GM20431 (cell line): ENCODE results near the gene RUNX2.

ENCODE experiments used
- in situ Hi-C: fragments of 300-500 bp; cut with MseI, MboI; formaldehyde crosslinking; loops from one replicate; pipeline ENCODE4 v1.15.0; 2020; ENCODE audit warnings: low sequenced_read_pairs; ENCODE audit not compliant: unreplicated experiment

RUNX2 gene

GRCh38 chr6:45350186-45350710, 22.1 kb downstream of the RUNX2 start:
- in situ Hi-C loops = no loop called here

DNA sequence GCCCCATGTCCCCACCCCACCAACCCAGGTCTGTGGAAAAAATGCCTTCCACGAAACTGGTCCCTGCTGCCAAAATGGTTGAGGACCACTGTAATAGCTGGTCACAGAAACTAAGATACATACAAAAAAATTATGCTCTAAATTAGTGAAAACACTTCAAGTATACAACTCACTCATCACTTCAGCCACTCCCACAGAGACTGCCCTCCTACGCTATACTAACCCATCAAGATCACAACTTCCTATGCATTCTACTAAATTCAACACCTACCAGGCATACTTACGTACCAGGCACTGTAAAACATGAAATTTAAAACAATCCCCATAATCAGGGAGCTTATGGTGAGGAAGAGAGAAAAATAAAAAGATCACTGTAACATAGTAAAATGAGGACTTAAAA, 22.9 kb downstream of the RUNX2 start:
- in situ Hi-C loops = no loop called here

DNA sequence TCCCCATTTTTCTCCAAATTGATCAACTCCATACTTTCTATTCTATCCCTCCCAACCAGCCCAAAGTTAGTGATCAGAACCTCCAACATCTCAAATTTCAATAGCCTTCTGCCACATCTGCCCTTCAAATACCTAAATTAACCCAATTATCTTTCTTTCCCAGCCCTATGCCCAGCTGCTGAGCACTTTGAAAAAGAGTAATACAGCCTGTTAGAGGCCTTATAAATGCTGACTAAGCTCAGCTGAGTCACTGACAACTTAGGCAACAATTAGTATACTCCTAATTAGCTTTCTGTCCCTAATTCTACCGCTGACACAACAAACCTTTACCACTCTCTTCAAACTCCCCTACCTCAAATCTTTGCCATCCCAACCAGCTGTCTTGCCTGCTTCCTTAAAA, 23.5 kb downstream of the RUNX2 start:
- in situ Hi-C loops = no loop called here

GRCh38 chr6:45353654-45354053, 25.5 kb downstream of the RUNX2 start:
- in situ Hi-C loops = no loop called here

DNA sequence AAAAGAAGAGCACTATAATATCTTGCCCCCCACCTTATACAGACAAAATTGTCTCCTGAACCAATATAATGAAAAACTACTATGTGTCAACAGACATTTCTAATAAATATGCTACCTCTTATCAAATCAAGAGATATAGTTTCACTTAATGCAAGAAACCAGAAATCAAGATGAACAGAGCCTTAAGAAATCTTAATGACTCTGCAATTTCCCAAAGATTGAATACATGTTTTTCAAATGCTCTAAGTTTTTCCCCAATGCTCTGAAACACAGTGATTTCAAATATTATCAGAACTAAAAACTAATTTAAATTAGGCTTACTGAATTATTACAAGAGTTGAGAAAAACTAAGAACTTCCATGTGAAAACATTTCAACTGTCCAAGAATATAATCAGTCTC, 36.3 kb downstream of the RUNX2 start:
- in situ Hi-C loops = no loop called here

GRCh38 chr6:45365036-45365435, 36.9 kb downstream of the RUNX2 start:
- in situ Hi-C loops = no loop called here

DNA sequence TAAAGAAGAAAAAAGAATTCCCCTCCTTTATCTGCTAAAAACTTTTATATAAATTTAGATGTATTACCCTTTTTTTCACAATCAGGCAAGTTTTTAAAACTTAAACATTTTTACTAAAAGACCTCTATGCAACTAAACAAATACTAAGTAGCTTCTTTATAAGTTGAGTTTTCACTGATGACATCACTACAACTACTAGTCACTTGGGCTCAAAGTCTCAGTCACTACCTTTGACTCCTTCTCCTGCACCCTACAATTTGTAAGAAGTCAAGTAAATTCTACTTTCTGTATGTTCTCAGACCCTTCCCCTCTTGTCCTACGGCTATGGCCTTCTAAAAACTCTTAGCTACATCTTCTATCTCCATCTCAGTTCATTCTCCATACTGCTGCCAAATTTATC, 38.4 kb downstream of the RUNX2 start:
- in situ Hi-C loops = no loop called here

GRCh38 chr6:45367999-45368398, 39.9 kb downstream of the RUNX2 start:
- in situ Hi-C loops = no loop called here

GRCh38 chr6:45369870-45370269, 41.7 kb downstream of the RUNX2 start:
- in situ Hi-C loops = no loop called here

- in situ Hi-C loops = no loop called here
These were observed 43.9 kb downstream of the RUNX2 start for GRCh38 chr6:45371924-45372573.

DNA sequence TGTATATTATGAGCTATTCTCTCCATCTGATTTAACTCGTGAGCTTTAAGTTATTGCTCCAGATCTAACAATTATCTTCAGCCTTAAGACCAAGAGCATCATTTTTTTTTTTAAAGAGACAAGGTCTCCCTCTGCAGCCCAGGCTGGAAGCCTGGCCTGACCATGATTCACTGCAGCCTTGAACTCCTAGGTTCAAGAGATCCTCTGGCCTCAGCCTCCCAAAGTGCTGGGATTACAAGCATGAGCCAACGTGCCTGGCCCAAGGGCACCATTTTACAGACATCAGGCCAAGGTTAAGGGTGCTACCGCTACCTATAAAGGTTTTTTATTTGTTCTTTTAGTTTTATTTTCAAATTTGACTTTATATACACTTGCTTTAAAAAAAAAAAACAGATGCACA, 47.3 kb downstream of the RUNX2 start:
- in situ Hi-C loops = no loop called here

- in situ Hi-C loops = no loop called here
These were observed 48.3 kb downstream of the RUNX2 start for GRCh38 chr6:45376310-45377042.

GRCh38 chr6:45377043-45377553, 49.0 kb downstream of the RUNX2 start:
- in situ Hi-C loops = no loop called here

DNA sequence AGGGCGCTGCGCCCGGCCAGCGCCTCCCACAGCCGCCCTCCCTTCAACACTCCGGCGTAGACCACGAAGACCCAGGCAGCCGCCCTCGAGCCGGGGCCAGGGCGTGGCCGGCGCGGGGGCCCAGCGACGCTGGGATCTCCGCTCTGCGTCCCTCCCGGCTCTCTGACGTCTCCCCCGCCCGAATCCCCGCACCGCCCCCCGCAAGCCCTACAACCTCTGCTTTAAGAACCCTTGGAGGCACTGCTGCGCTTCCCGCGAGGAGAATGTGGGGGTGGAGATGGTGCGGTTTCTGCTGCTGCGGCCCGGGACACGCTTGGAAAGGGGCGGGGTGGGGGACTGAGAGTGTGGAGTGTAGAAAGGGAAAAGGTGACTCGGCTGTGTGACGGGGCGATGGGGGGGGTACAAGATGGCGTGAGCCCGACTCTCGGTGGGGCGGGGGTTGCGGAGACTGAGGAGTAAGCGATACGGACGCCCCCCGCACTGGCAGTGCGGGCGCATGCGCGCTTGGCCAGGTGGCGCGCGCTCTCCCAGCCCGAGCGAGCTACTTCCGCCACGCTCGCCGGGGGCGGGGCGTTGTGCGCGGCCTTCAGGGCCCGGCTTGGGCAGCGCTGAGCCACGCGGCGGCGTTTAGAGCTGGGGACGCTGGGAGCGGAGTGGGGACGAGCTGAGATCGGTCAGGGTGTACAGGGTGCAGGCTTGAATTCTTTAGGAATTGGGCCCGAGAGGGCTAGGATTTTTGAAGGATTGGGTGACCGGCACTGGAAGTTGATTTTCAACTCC, 49.6 kb downstream of the RUNX2 start, which contains the start of gene SUPT3H:
Gene SUPT3H (minus strand): TSS at position 381 of the 780 bp plus-strand sequence.
- in situ Hi-C loops = no loop called here

GRCh38 chr6:45378334-45378926, 50.3 kb downstream of the RUNX2 start:
- in situ Hi-C loops = no loop called here

- in situ Hi-C loops = no loop called here
These were observed 54.3 kb downstream of the RUNX2 start for GRCh38 chr6:45382391-45382790.

- in situ Hi-C loops = no loop called here
These were observed 58.4 kb downstream of the RUNX2 start for GRCh38 chr6:45386501-45386900.

DNA sequence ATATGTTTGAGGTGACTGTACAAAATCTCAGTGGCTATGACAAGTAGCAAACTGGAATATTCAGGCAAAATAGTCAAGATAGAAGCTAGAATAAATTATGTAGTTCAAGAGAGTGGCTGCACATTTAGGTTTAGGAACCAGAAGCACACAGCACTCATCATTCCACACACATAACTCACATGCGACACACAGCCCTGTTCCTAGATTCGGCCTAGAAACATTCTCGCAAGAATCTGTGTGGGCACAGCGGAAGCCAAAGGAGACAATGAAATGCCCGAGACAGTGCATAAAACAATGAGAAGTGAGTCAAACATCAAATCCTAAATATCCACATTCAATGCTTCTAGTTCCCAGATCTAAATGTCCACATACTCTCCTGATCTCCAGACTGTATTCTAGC, 59.1 kb downstream of the RUNX2 start:
- in situ Hi-C loops = no loop called here

DNA sequence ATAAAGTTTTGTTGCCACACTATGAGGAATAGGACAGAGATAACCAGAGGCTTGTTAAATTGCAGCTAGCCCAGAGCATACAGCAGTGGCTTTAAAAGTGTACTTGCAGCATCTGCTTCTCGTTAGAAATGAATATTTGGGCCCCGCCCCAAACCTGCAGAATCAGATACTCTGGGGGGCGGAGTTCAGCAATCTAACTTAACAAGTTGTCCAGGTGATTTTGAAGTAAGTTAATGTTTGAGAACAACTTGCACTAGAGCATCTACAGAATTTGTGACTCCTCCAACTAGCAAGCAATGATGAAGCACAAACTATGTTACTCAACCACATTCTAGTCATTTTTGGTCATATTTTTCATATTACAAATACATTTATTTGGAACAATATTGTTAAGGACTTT, 60.2 kb downstream of the RUNX2 start:
- in situ Hi-C loops = no loop called here

- in situ Hi-C loops = no loop called here
These were observed 66.5 kb downstream of the RUNX2 start for GRCh38 chr6:45394586-45395095.
